ENCODE measurements around the gene KRTAP22-2.

Gene KRTAP22-2

DNA sequence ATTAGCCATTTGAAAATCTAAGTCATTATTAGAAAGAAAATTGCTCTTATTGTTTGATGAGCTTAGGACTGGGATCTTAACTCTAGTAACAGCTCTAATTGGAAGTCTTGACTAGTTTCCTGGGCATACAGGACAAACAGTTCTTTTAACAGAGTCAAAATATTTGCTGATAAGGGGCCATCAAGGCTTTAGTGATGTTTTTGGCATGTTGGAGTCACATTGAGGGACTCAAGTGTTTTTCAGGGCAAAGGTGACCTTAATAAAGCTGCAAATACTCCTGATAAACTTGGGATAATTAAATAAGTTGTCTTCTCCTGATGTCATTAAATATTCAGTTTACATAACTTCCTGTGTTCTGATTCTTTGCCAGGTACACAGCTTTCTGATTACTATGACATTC, 22.6 kb downstream of the KRTAP22-2 start:
- Histone ChIP-seq H3K9ac (ENCODE audit: insufficient read length, low read depth) (no peak overlapping the region), H3K4me3 (ENCODE audit: insufficient read length, low read depth) (no peak overlapping the region), H3K36me3 (ENCODE audit: insufficient read depth, insufficient read length, low read length) (no peaks in the 10 kb centered on the region), H3K27me3 (ENCODE audit: insufficient read depth, insufficient read length) (no peaks in the 10 kb centered on the region), H3K9me3 (ENCODE audit: insufficient read depth, low read length) (no peaks in the 10 kb centered on the region), H3K4me1 (ENCODE audit: insufficient read depth, insufficient read length) (no peaks in the 10 kb centered on the region)
- DNase-seq (ENCODE audit: low read depth, low spot score): no peak
- no peak for TF ChIP-seq ZNF274 (IDR thresholded peaks at IDR 0.05; ENCODE audit: low read depth, low read length)
- TF ChIP-seq YY1 (IDR thresholded peaks at IDR 0.05; ENCODE audit: insufficient read depth, insufficient read length): no peak
- TF ChIP-seq SUZ12 (IDR thresholded peaks at IDR 0.05; ENCODE audit: extremely low read depth, insufficient read depth, insufficient read length): no peak

DNA sequence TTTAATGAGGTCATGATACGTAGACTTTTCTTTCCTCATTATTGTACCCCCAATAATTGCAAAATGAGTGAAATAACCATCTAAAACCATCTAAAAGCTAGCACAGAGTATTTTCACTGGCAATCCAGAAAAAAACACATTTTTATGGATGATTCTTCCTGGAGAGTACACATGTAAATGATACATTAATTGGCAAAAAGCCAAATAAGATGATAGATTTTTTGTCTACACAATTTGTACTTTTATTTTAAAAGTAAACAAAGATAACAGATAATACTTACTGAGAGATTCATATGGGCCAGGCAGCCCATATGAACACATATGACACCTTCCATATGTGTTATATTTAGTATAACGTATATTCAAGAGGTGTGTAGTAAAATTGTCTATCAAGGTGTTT, 26.6 kb downstream of the KRTAP22-2 start:
- H3K9me3 ChIP-seq (ENCODE audit: insufficient read depth, low read length): no peaks in the 10 kb centered on the region; the same call in 1 of the 2 replicates
- H3K9ac ChIP-seq (ENCODE audit: insufficient read length, low read depth): no peak overlapping the region
- H3K36me3 ChIP-seq (ENCODE audit: insufficient read depth, insufficient read length, low read length): no peaks in the 10 kb centered on the region
- TF ChIP-seq SUZ12 (IDR thresholded peaks at IDR 0.05; ENCODE audit: extremely low read depth, insufficient read depth, insufficient read length): no peak
- no peak for TF ChIP-seq ZNF274 (IDR thresholded peaks at IDR 0.05; ENCODE audit: low read depth, low read length)
- no peak for TF ChIP-seq YY1 (IDR thresholded peaks at IDR 0.05; ENCODE audit: insufficient read depth, insufficient read length)
- no peaks in the 10 kb centered on the region for H3K27me3 ChIP-seq (ENCODE audit: insufficient read depth, insufficient read length)
- no peak for DNase-seq (ENCODE audit: low read depth, low spot score)
- no peak overlapping the region for H3K4me3 ChIP-seq (ENCODE audit: insufficient read length, low read depth)
- H3K4me1 ChIP-seq (ENCODE audit: insufficient read depth, insufficient read length): no peaks in the 10 kb centered on the region

DNA sequence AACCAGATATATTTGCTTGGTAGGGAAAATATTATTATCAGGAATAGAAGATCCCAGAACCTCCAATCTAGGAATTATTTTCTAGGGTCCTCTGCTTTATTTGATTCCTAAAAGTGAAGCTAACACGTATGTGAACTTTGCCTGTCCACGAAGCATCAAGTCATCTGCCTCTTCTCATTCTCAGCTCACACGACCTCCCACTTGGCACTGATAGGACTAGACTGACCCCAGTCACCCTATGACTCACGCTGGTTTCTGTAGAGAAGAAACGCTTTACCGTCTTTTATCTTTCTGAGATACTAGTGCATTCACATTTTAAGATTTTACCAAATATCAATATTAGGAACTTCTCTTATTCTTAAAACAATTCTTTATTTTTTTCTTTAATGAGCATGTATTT, 27.1 kb downstream of the KRTAP22-2 start:
- no peaks in the 10 kb centered on the region; the same call in 1 of the 2 replicates for H3K9me3 ChIP-seq (ENCODE audit: insufficient read depth, low read length)

DNA sequence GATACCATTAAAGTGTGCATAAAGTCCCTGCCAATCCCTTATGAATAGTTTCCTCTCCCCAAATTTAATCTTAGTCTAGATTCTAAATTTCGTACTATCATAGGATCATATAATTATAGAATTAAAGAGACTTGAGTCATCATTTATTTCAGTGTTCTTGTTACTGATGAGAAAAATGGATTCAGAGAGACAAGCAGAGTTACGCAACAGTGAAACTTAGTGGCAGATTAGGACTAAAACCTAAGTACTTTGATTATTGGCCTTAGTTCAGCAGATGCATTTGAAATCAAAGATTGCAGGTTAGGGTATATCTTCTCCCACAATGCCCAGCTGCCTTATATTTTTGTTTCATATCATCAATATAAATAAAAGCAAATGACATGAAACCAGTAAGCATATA, 28.2 kb downstream of the KRTAP22-2 start:
- H3K27me3 ChIP-seq (ENCODE audit: insufficient read depth, insufficient read length): no peaks in the 10 kb centered on the region
- no peaks in the 10 kb centered on the region for H3K36me3 ChIP-seq (ENCODE audit: insufficient read depth, insufficient read length, low read length)
- DNase-seq (ENCODE audit: low read depth, low spot score): no peak
- TF ChIP-seq YY1 (IDR thresholded peaks at IDR 0.05; ENCODE audit: insufficient read depth, insufficient read length) (no peak), SUZ12 (IDR thresholded peaks at IDR 0.05; ENCODE audit: extremely low read depth, insufficient read depth, insufficient read length) (no peak), ZNF274 (IDR thresholded peaks at IDR 0.05; ENCODE audit: low read depth, low read length) (no peak)
- H3K4me3 ChIP-seq (ENCODE audit: insufficient read length, low read depth): no peak overlapping the region
- no peaks in the 10 kb centered on the region; the same call in 1 of the 2 replicates for H3K9me3 ChIP-seq (ENCODE audit: insufficient read depth, low read length)
- H3K4me1 ChIP-seq (ENCODE audit: insufficient read depth, insufficient read length): no peaks in the 10 kb centered on the region
- no peak overlapping the region for H3K9ac ChIP-seq (ENCODE audit: insufficient read length, low read depth)

More for the DNA sequence above, 27.1 kb downstream of the KRTAP22-2 start:
- Histone ChIP-seq H3K4me1 (ENCODE audit: insufficient read depth, insufficient read length) (no peaks in the 10 kb centered on the region), H3K27me3 (ENCODE audit: insufficient read depth, insufficient read length) (no peaks in the 10 kb centered on the region), H3K9ac (ENCODE audit: insufficient read length, low read depth) (no peak overlapping the region), H3K4me3 (ENCODE audit: insufficient read length, low read depth) (no peak overlapping the region), H3K36me3 (ENCODE audit: insufficient read depth, insufficient read length, low read length) (no peaks in the 10 kb centered on the region)
- TF ChIP-seq ZNF274 (IDR thresholded peaks at IDR 0.05; ENCODE audit: low read depth, low read length) (no peak), SUZ12 (IDR thresholded peaks at IDR 0.05; ENCODE audit: extremely low read depth, insufficient read depth, insufficient read length) (no peak), YY1 (IDR thresholded peaks at IDR 0.05; ENCODE audit: insufficient read depth, insufficient read length) (no peak)
- no peak for DNase-seq (ENCODE audit: low read depth, low spot score)

DNA sequence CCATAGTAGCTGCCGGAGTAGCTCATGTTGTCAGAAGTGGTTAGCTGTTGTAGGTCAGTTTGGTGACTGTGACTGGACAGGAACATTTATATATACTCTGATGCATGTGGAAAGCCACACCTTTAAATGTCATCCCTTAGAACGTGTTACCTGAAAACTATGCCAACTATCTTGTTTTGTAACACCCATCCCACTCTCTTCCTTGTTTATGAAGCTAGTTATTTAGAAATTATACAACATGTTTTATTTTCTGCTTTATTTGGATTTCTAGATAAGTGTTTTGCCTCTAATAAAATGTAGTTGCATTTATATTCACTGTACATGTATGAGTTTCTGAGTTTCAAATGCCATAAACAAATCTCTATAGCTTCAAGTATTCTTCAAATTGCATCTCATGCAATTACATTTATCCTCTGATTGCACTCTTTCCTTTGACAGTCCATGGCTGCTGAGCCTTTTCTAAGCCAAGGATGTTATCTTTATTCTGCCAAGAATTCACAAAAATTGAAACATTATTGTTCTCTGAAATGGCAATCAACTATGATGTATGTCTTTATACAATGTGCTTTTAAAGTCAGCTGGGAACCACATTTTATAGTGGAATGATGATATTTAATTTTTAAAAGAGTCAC, 28.8 kb downstream of the KRTAP22-2 start, which contains the start of gene KRTAP19-7:
KRTAP19-7 (minus strand) TSS at position 51 of the 632 bp plus-strand sequence; CDS start at position 26, 25 bp downstream.
- Histone ChIP-seq H3K36me3 (ENCODE audit: insufficient read depth, insufficient read length, low read length) (no peaks in the 10 kb centered on the region), H3K4me3 (ENCODE audit: insufficient read length, low read depth) (no peak within 1 kb of the TSS), H3K4me1 (ENCODE audit: insufficient read depth, insufficient read length) (no peaks in the 10 kb centered on the region), H3K9me3 (ENCODE audit: insufficient read depth, low read length) (no peaks in the 10 kb centered on the region; the same call in 1 of the 2 replicates), H3K9ac (ENCODE audit: insufficient read length, low read depth) (no peak within 1 kb of the TSS), H3K27me3 (ENCODE audit: insufficient read depth, insufficient read length) (no peaks in the 10 kb centered on the region)
- no peak for DNase-seq (ENCODE audit: low read depth, low spot score)
- TF ChIP-seq ZNF274 (IDR thresholded peaks at IDR 0.05; ENCODE audit: low read depth, low read length) (no peak), YY1 (IDR thresholded peaks at IDR 0.05; ENCODE audit: insufficient read depth, insufficient read length) (no peak), SUZ12 (IDR thresholded peaks at IDR 0.05; ENCODE audit: extremely low read depth, insufficient read depth, insufficient read length) (no peak)

DNA sequence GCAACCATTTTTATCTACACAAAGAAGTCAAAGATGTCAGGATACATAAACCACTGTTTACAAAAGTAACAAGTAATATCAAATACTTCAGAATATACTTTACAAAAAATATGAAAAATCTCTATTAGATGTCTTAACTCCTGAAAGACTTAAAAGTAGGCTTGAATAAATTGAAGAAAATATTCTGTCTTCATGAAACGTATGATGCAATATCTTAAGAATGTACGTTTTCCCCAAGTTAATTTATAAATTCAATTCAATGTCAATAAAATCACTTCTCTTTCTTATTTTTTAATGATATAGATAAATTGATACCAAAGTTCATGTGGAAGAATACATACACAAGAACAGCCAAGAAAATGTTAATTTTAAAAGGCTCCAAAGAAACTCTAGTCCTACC, 35.1 kb downstream of the KRTAP22-2 start:
- Histone ChIP-seq H3K4me1 (ENCODE audit: insufficient read depth, insufficient read length) (no peaks in the 10 kb centered on the region), H3K9me3 (ENCODE audit: insufficient read depth, low read length) (no peaks in the 10 kb centered on the region; the same call in 1 of the 2 replicates), H3K9ac (ENCODE audit: insufficient read length, low read depth) (no peak overlapping the region), H3K36me3 (ENCODE audit: insufficient read depth, insufficient read length, low read length) (no peaks in the 10 kb centered on the region), H3K4me3 (ENCODE audit: insufficient read length, low read depth) (no peak overlapping the region), H3K27me3 (ENCODE audit: insufficient read depth, insufficient read length) (no peaks in the 10 kb centered on the region)
- TF ChIP-seq SUZ12 (IDR thresholded peaks at IDR 0.05; ENCODE audit: extremely low read depth, insufficient read depth, insufficient read length) (no peak), YY1 (IDR thresholded peaks at IDR 0.05; ENCODE audit: insufficient read depth, insufficient read length) (no peak), ZNF274 (IDR thresholded peaks at IDR 0.05; ENCODE audit: low read depth, low read length) (no peak)
- DNase-seq (ENCODE audit: low read depth, low spot score): no peak

- no peaks in the 10 kb centered on the region for H3K9me3 ChIP-seq (ENCODE audit: insufficient read depth, low read length)
- DNase-seq (ENCODE audit: low read depth, low spot score): no peak
- H3K9ac ChIP-seq (ENCODE audit: insufficient read length, low read depth): no peak overlapping the region
- no peak overlapping the region for H3K4me3 ChIP-seq (ENCODE audit: insufficient read length, low read depth)
- H3K36me3 ChIP-seq (ENCODE audit: insufficient read depth, insufficient read length, low read length): no peaks in the 10 kb centered on the region
- no peaks in the 10 kb centered on the region for H3K27me3 ChIP-seq (ENCODE audit: insufficient read depth, insufficient read length)
- TF ChIP-seq ZNF274 (IDR thresholded peaks at IDR 0.05; ENCODE audit: low read depth, low read length): no peak
- no peak for TF ChIP-seq SUZ12 (IDR thresholded peaks at IDR 0.05; ENCODE audit: extremely low read depth, insufficient read depth, insufficient read length)
- no peak for TF ChIP-seq YY1 (IDR thresholded peaks at IDR 0.05; ENCODE audit: insufficient read depth, insufficient read length)
- no peaks in the 10 kb centered on the region for H3K4me1 ChIP-seq (ENCODE audit: insufficient read depth, insufficient read length)
Observed at GRCh38 chr21:30552782-30553181, 37.4 kb downstream of the KRTAP22-2 start.
